LoVo (cell line): Measurements from ENCODE around the gene ART3.
A peak's percentile ranks its signal among the peaks of the same experiment; 100 is the strongest.
"Not testable (repeated sequence)": the region's sequence is repeated elsewhere in the genome, so short reads cannot be mapped to it uniquely, and the experiment has no call there.

Experiments
- DNase-seq: peaks from one replicate; pipeline ENCODE4 v3.0.0-alpha.2; 2016; ENCODE audit warnings: low spot score

ART3 gene, protein sequence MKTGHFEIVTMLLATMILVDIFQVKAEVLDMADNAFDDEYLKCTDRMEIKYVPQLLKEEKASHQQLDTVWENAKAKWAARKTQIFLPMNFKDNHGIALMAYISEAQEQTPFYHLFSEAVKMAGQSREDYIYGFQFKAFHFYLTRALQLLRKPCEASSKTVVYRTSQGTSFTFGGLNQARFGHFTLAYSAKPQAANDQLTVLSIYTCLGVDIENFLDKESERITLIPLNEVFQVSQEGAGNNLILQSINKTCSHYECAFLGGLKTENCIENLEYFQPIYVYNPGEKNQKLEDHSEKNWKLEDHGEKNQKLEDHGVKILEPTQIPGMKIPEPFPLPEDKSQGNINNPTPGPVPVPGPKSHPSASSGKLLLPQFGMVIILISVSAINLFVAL

DNA sequence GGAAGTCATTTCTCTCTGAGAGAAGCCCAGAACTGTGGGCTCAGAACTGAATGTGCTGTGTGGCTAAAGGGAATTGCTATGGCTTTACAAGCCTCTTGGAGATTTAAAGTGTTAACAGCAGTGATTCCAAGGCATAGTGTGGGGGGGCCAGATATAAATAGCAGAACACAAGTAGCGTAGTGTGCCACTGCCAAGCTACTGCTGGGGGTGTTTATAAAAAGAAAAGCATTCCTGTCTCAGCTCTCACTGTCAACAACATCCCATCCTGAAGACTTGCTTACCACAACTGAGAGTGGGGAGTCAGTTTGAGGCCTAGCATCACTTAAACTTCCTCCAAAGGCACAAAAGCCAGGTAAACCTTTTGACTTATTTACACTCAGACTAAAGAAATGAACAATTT is at the start of gene ART3:
TSS of gene ART3 (plus strand) at position 242 of the 400 bp plus-strand sequence. CDS start 1,181 bp downstream, outside the sequence.
- no peak for DNase-seq

DNA sequence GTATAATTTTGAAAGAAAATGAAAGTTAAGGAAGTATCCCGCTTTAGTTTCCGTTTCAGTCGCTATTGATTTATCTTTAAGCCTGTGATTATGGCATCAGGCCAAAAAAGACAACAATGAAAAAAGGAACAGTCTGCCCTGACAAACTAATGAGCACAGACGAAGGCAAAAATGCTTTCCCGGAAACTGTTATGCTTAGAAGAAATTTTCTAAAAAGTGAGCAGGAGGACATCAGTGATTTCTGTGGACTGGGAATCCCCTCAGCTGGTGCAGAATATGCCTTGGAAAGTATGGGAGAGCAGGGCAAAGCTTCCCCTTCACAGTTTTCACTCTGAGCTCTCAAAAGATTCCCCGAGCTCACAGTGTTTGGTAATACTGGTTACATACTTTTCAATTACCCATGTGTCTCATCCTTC is 46.2 kb upstream of the ART3 start:
- no peak for DNase-seq

DNA sequence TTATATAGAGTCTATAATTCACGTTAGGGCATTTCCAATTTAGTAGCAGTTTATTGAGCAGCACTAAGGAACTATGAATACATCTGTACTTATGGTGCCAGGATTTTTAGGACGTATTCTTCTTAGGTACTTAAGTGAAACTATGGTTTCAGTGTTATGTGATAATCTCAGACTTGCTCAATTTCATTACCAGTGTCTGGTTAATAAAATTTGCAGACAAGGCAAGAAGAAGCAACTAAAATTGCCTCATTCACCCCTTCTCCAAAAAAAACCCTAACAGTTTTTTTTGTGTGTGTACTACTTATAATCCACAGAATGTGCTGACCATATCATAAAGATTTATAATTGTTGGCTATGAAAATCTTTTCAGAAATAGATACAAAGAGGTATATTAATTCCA is 45.2 kb upstream of the ART3 start:
- no peak for DNase-seq

DNA sequence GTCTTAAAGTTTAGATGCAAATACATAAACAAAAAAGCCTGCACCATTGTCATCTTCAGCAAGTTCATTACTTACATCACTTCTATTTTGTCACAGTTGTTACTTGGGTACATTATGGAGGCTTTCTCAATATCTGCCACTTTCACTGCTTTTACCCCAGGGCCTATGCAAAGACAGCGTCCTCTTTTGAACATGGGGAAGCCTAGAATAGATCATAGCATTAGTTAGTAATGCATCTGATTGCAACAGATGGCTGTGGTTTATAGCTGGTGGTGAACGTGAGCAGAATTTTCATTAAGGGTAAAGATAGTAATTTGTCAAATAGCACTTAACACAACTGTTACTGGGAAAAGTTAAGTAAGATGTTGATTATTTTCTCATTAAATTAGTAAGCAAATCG is 39.4 kb upstream of the ART3 start:
- no peak for DNase-seq

DNA sequence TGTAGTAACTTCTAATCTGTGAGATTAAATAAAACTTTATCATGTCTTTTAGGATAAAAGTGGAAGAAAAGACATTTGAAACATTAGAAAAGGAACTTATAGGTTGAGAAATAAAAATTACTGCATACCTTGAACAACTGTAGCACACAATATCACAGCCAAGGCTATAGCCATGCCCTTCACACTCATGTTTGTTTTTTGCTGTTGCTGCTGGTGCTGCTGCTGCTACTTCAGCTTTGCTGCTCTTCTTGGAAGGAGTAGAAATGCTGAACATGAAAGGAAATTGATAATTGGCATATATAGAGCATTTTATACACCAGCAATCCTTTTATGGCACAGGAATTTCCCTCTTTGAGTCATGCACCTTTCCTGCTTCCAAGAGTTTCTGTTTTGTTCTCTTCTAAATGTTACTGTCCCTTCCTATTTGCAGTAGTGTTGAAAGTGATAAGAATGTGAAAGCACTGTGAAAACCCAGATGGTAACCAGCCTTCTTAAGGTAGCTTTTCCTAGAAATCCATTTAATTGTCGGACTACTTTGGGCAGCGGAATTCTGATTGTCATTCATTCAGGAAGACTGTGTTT is 38.6 kb upstream of the ART3 start, which contains the start of gene CXCL11:
TSS of gene CXCL11 (minus strand) at position 272 of the 582 bp plus-strand sequence. CDS start at position 189, 83 bp downstream.
- DNase-seq = no peak

DNA sequence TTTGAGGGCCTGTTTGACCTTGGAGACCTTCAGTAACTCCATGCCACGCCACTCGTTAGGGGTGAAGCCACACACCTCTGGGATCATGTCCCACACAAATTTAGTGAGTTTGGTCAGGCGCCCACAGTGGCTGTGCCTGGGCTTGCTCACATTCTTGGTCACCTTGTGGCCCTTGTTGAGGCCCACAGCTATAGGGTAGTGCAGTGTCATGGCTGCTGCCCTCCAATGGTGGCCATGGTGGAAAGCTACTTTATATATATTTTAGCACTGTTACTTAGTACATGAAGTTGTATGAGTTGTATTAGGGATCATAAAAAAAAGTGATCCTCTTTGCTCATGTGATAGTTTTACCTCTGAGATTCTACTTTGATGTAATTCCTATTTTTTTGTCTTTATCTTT is 37.7 kb upstream of the ART3 start:
- DNase-seq = no peak

DNA sequence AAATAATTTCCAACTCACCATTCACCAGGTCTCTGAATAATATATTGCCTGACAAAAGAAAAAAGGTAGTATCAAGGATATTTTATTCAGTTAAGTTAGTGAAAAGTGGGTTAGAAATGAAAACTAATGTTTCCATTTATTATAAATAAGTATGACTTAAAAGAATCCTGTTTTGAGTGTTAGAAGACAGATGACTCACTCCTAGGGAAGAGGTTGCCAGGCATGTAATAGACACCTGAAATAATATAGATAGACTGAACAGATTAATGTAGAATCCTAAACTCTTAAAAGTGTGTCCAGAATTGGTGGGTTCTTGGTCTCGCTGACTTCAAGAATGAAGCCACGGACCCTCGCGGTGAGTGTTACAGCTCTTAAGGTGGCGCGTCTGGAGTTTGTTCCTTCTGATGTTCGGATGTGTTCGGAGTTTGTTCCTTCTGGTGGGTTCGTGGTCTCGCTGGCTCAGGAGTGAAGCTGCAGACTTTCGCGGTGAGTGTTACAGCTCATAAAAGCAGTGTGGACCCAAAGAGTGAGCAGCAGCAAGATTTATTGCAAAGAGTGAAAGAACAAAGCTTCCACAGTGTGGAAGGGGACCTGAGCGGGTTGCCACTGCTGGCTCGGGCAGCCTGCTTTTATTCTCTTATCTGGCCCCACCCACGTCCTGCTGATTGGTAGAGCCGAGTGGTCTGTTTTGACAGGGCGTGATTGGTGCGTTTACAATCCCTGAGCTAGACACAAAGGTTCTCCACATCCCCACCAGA is 32.1 kb upstream of the ART3 start:
- not testable (repeated sequence) for DNase-seq

DNA sequence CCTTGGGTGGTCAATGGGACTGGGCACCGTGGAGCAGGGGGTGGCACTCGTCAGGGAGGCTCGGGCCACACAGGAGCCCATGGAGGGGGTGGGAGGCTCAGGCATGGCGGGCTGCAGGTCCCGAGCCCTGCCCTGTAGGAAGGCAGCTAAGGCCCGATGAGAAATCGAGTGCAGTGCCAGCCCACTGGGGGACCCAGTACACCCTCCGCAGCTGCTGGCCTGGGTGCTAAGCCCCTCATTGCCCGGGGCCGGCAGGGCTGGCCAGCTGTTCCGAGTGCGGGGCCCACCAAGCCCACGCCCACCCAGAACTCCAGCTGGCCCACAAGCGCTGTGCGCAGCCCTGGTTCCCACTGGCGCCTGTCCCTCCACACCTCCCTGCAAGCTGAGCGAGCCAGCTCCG is 31.2 kb upstream of the ART3 start:
- DNase-seq = not testable (repeated sequence)

DNA sequence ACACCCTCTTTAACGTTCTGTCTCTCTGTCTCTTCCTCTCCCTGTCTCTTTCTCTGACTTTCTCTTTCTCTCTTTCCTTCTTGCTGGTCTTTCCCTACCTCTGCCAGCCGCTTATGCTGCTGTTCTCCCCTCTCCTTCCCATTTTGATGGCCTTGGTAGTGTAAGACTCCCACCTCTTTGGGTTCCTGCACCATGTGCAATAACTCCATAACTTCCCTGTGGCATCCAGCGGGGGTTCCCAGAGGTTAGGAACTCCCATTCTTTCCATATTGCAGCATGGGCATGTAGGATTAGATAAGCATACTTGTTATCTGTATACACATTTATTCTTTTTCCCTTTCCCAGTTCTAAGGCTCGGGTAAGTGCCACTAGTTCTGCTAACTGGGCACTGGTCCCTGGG is 29.8 kb upstream of the ART3 start:
- DNase-seq = not testable (repeated sequence)

DNA sequence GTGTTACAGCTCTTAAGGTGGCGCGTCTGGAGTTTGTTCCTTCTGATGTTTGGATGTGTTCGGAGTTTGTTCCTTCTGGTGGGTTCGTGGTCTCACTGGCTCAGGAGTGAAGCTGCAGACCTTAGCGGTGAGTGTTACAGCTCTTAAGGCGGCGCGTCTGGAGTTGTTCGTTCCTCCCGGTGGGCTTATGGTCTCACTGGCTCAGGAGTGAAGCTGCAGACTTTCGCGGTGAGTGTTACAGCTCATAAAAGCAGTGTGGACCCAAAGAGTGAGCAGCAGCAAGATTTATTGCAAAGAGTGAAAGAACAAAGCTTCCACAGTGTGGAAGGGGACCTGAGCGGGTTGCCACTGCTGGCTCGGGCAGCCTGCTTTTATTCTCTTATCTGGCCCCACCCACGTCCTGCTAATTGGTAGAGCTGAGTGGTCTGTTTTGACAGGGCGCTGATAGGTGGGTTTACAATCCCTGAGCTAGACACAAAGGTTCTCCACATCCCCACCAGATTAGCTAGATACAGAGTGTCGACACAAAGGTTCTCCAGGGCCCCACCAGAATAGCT is 24.6 kb upstream of the ART3 start:
- not testable (repeated sequence) for DNase-seq

DNA sequence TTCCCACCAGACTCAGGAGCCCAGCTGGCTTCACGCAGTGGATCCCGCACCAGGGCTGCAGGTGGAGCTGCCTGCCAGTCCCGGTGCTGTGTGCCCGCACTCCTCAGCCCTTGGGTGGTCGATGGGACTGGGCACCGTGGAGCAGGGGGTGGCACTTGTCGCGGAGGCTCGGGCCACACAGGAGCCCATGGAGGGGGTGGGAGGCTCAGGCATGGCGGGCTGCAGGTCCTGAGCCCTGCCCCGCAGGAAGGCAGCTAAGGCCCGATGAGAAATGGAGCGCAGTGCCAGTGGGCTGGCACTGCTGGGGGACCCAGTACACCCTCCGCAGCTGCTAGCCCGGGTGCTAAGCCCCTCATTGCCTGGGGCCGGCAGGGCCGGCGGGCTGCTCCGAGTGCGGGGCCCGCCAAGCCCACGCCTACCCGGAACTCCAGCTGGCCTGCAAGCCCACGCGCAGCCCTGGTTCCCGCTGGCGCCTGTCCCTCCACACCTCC is 23.9 kb upstream of the ART3 start:
- DNase-seq = not testable (repeated sequence)

DNA sequence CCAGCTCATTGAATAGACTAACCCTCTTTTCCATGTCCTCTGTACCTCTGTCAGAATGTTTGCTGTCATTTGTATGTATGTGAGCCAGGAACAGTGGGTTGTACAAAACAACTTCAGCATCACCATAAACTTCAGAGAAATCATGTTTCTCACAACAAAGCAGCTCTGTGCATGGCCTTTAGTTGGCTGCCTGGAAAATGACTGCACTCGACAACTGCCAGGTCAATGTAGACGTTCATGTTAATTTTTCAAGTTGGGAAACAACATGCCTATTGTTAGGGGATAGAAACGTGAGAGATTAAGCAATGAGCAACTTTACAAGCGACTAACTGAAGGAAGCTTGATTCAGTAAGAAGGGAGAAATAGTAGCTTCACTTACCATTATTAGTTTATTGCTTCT is 20.8 kb upstream of the ART3 start:
- no peak for DNase-seq

DNA sequence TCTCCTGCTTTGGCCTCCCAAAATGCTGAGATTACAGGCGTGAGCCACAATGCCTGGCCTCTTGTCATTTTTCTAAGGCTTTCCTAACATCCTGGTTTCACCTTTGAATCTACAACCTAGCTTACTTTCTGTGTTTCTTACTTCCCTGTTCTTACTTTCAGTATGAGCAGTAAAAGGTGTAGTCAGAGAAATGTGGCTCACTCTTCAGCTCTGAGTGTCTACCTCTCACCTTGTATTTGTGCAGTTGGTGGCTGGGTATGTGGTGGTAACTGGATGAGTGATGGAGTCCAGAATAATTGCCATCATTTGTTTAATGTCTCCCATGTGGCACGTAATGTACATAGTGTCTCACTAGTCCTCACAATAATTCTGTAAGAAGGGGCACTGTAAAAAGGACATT is 19.5 kb upstream of the ART3 start:
- no peak for DNase-seq

DNA sequence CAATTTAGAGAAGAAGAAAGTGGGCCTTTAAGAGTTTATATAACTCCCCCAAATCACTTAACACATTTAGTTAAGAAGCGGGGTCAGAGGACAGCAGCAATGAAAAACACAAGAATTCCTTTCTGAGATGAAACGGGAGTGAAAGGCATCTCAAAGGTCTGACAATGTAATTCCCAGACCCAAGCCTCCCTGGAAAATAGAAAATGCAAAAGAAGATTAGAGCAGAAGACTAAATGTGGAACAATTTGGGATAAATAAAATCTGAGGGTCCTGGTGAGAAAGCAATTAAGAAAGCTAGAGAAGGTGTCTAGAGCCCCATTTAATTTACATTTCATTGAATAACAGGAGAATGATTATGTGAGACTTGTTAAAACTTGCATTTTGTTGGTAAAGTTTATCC is 19.1 kb upstream of the ART3 start:
- DNase-seq = no peak

DNA sequence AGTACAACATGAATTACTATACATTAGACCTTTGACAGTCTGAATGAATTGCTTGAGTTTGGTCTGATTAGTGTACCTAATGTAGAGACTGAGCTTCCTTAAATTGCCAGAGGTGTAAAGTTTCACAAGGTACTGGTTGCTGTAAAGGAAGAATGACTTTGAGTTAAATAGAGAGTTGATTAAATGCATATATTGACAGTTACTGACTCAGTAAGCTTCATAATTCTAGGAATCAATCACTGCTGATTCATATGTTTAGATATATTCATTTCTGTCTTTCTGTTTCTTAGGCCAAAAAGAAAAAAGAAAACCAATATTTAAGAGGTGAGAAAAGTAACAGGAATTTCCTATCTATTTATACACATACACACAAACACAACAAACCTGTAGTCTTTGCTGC is 16.2 kb upstream of the ART3 start:
- DNase-seq = no peak

DNA sequence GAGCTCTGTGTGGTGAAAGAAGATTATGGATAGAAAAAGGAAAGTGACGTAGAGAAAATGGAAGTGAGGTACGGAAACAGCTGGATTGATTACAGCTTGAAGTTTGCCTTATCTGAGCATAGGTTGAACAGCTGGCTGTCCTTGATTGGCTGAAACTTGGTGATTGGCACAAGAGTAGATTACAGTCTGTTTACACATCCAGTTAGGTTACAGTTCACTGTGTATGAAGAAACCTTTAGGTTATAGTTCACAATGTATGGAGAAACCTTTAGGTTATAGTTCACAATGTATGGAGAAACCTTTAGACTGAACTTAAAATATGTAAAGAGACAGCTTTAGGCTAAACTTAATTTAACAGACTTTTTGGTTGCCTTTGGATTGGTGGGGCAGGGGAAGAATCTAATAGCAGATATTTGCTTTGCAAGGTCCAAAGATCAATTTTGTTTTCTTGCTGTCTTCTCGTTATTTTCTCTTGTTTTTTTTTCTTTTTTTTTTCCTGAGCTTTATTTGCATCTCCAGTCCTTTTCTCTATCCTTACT is 15.6 kb upstream of the ART3 start:
- DNase-seq = no peak

DNA sequence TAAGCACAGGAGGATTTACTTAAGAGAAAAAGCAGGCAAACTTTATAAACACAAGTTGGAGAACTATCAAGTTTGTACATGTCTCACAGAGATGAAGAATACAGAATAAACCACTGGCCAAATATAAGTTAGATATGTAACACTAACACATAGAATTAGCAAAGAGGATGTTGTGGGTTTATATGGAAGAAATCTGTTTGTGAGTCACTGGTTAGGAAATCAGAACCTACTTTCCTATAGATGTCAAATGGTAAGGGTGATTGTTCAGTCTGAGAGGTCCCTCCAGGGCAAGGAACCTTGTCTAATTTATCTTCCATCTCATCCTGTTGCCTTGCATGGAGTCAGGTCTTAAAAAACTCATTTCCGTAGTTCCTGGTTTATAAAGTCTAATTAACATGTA is 14.8 kb upstream of the ART3 start:
- DNase-seq = no peak

DNA sequence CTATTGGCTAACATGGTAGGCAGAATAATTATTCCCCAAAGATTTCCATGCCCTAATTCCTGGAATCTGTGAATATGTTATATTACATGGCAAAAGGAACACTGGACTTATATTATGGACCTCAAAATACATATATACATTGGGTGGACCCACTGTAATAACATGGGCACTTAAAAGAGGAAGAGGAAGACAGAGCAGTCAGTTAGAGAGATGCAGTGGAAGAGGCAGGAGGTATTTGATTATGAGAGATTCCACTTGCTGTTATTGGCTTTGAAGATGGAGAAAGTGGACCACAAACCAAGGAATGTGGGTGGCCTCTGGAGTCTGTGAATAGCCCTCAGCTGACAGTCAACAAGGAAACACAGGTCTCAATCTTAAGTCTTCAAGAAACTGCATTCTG is 14.0 kb upstream of the ART3 start:
- DNase-seq = no peak

DNA sequence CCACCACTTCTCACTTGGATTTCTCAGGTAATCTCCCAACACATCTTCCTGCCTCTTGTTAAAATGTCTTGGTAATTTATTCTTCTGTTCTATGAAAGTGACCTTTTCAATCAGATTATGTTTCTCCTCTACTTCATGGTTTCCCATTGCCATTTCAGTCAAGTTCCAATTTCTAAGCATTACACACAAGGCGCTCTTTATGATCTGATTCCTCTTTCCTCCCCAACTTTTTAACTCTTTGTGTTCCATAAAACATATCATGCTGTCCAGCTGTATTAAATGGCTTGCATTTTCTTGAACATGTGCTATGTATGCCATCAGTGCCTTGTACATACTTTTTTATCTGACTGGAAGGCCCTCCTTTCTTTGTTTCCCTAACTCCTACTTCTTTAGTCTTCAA is 13.1 kb upstream of the ART3 start:
- no peak for DNase-seq

DNA sequence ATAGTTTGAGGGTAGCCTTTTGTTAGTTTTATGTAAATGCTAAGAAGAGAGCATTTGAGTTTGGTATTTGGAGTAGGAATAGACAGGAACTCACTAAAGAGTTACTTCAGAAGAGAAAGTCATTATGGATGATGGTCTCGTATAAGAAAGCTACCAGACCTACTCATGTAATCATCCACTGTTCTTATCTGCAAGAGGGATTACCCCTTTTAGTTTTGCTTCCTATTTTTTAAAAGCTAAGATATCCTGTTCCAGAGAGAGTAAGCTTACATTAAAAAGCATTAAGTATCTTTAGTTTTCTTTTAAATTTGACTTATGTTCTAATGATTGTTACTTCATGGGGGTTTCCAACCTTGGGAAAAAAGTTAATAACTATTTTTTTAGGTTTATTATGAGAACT is 12.5 kb upstream of the ART3 start:
- no peak for DNase-seq

DNA sequence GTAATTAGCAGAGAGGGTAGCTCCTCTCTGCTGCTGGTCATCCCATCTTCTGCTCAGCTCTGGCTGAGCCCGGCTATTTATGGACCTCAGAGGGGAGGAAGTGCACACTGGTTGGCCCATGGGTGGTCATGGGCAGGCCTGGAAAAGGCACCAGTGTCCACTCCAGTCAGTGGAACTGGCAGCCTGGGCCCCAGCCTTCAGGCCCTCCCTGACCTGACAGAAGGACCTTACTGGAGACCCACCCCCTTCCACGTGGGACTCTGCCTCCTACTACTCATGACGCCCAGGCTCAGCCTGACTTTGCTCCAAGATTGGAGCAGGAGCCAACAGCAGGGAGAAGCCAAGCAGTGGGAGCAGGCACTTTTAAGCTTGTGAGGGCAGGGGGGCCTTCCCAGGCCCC is 8.0 kb upstream of the ART3 start:
- no peak for DNase-seq

DNA sequence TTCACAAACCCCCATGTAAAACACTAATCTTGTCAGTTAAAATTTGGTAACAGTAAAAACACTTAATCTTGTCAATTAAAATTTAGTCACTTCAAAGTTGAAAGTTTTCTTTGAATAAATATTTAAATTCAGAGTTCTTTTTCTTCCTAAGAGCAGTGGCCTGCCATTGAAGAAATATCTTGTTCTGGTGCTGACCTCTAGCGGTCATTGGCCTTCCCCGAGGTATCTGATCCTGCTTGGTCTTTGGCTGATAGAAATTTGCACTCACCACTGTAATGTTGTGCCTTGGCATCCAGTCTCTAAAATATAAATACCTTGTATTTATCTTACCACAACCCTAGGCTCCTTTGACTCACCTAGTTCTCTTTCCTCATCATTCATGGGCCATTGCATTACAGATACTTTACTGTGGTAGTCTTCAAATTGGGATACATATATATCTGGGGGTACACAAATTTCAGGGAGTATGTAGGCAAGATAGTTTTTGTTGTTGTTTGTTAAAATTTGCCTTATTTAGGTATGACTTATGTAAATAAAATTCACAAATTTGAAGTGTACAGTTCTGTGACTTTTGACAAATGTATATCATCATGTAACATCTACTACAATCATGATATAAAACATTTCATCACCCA is 6.7 kb upstream of the ART3 start:
- peak; percentile 74 for DNase-seq
